Fibroblast of lung (primary cell): ENCODE data around the gene FIP1L1. TPM values are rescaled to one million over a fixed set of nuclear protein-coding genes. Genes with fewer than 3 reads are reported as not detected.

Source experiments
- DNase-seq, 2 donors: peaks; one replicate each; pipeline versions ENCODE4 v3.0.0 to v3.0.0-alpha.2; 2010; ENCODE audit warnings: low read depth in 2 of 2
- H2AFZ ChIP-seq: 2 replicates; pipeline ENCODE4 v1.5.1; 2012; ENCODE audit warnings: low read length, control low read depth, inconsistent platforms
- H3K27ac ChIP-seq: 2 replicates; pipeline ENCODE4 v1.5.1; 2011; ENCODE audit warnings: low read length, control low read depth; ENCODE audit not compliant: insufficient read depth
- H3K27me3 ChIP-seq: 2 replicates; pipeline ENCODE4 v1.5.1; 2011; ENCODE audit warnings: mild to moderate bottlenecking, low read length; ENCODE audit not compliant: control insufficient read depth, insufficient read depth
- H3K36me3 ChIP-seq: 2 replicates; pipeline ENCODE4 v1.5.1; 2011; ENCODE audit warnings: low read length; ENCODE audit not compliant: control insufficient read depth, insufficient read depth
- H3K4me1 ChIP-seq: 2 replicates; pipeline ENCODE4 v1.5.1; 2011; ENCODE audit warnings: low read length; ENCODE audit not compliant: control insufficient read depth, insufficient read depth; ENCODE audit errors: extremely low read depth
- H3K4me2 ChIP-seq: 2 replicates; pipeline ENCODE4 v1.5.1; 2011; ENCODE audit warnings: low read length, control low read depth; ENCODE audit not compliant: insufficient read depth; ENCODE audit errors: extremely low read depth
- H3K4me3 ChIP-seq, 4 experiments: fragments of 200-600 bp in 1 of 4; sonication (generic) in 1 of 4; replicated peaks in 1 of 4; 2 replicates each; pipeline ENCODE4 v1.5.1; 2011 to 2016; ENCODE audit warnings: low read length in 4 of 4, low read depth in 3 of 4, mild to moderate bottlenecking in 3 of 4, control low read depth in 2 of 4, inconsistent platforms in 1 of 4, mixed read lengths in 1 of 4; ENCODE audit not compliant: insufficient read depth in 1 of 4; ENCODE audit errors: control extremely low read depth in 1 of 4
- H3K79me2 ChIP-seq: 2 replicates; pipeline ENCODE4 v1.5.1; 2012; ENCODE audit warnings: mild to moderate bottlenecking, low read length, inconsistent platforms; ENCODE audit not compliant: control insufficient read depth, insufficient read depth
- H3K9ac ChIP-seq: 2 replicates; pipeline ENCODE4 v1.5.1; 2011; ENCODE audit warnings: mild to moderate bottlenecking, low read length, control low read depth; ENCODE audit not compliant: insufficient read depth
- H3K9me3 ChIP-seq: 2 replicates; pipeline ENCODE4 v1.5.1; 2012; ENCODE audit warnings: low read depth, low read length; ENCODE audit not compliant: control insufficient read depth, insufficient read depth
- H4K20me1 ChIP-seq: 2 replicates; pipeline ENCODE4 v1.5.1; 2011; ENCODE audit warnings: low read length; ENCODE audit not compliant: control insufficient read depth, insufficient read depth; ENCODE audit errors: extremely low read depth
- EZH2 ChIP-seq: IDR thresholded peaks from 2 replicates; pipeline ENCODE4 v1.5.1; 2012; ENCODE audit warnings: low read length, control low read depth, mild to moderate bottlenecking; ENCODE audit errors: missing control alignments
- polyA plus RNA-seq, 2 donors: library from polyadenylated mRNA; depleted of rRNA in 1 of 2; stranded (reverse) in 1 of 2; unstranded in 1 of 2; fragments of >200 nt; gene quantifications; 2 replicates each; pipeline ENCODE4 v1.2.1, GENCODE V29; 2011 to 2012; ENCODE audit warnings: missing spikeins in 1 of 2
- total RNA-seq: library from RNA; depleted of rRNA; stranded (reverse); fragments of >200 nt; gene quantifications from 2 replicates; pipeline ENCODE4 v1.2.1, GENCODE V29; 2014
- TF ChIP-seq, protein P1 (sequence below), 2 donors: IDR thresholded peaks in 1 of 2; conservative IDR thresholded peaks in 1 of 2; 1 replicate in 1 of 2; 2 replicates in 1 of 2; pipeline ENCODE4 v1.5.1; 2011 to 2012; ENCODE audit warnings: low read length in 2 of 2, control low read depth in 1 of 2, inconsistent platforms in 1 of 2, low read depth in 1 of 2, mild to moderate bottlenecking in 1 of 2

The FIP1L1 gene
- total and polyA plus RNA-seq, 2 donors (not counting 1 experiment from before 2014, with no cell fraction given) = 22.3 to 98.3 TPM

DNA sequence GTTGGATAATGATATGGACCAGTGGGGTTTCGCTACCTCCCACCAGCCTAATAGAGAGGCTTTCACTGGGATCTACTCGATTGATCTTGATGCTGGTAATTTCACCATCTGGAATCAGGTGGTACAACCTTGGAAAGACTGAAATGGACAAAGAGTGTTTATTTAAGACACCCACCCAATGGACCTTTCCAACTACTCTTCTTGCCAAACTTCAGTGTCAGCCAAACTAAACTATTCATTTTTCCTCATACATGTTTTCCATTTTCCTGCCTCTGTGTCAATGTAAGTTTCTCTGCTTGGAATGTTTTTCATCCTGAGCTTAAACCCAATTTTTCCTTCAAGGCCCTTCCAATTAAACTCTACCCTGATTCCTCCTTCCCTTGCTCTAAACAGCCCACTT lies 121.3 kb downstream of the FIP1L1 start:
- H3K9me3 ChIP-seq = no peaks in the 10 kb centered on the region
- no peak overlapping the region for H3K4me3 ChIP-seq
- no peaks in the 10 kb centered on the region for H3K36me3 ChIP-seq
- H3K27ac ChIP-seq = no peak overlapping the region
- no peak overlapping the region for H3K9ac ChIP-seq
- no peaks in the 10 kb centered on the region for H3K79me2 ChIP-seq
- no peak overlapping the region for H2AFZ ChIP-seq
- no peaks in the 10 kb centered on the region for H4K20me1 ChIP-seq
- no peak for DNase-seq
- H3K4me2 ChIP-seq = no peak overlapping the region
- TF ChIP-seq EZH2 = no peak
- TF ChIP-seq, protein P1, sequence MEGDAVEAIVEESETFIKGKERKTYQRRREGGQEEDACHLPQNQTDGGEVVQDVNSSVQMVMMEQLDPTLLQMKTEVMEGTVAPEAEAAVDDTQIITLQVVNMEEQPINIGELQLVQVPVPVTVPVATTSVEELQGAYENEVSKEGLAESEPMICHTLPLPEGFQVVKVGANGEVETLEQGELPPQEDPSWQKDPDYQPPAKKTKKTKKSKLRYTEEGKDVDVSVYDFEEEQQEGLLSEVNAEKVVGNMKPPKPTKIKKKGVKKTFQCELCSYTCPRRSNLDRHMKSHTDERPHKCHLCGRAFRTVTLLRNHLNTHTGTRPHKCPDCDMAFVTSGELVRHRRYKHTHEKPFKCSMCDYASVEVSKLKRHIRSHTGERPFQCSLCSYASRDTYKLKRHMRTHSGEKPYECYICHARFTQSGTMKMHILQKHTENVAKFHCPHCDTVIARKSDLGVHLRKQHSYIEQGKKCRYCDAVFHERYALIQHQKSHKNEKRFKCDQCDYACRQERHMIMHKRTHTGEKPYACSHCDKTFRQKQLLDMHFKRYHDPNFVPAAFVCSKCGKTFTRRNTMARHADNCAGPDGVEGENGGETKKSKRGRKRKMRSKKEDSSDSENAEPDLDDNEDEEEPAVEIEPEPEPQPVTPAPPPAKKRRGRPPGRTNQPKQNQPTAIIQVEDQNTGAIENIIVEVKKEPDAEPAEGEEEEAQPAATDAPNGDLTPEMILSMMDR (conservative IDR thresholded peaks at IDR 0.05 in 1 of 2, IDR thresholded peaks at IDR 0.05 in 1 of 2; ENCODE audit: low read depth in 1 of 2, low read length in 2 of 2) = no peak
- H3K4me1 ChIP-seq = no peaks in the 10 kb centered on the region
- no peaks in the 10 kb centered on the region for H3K27me3 ChIP-seq

DNA sequence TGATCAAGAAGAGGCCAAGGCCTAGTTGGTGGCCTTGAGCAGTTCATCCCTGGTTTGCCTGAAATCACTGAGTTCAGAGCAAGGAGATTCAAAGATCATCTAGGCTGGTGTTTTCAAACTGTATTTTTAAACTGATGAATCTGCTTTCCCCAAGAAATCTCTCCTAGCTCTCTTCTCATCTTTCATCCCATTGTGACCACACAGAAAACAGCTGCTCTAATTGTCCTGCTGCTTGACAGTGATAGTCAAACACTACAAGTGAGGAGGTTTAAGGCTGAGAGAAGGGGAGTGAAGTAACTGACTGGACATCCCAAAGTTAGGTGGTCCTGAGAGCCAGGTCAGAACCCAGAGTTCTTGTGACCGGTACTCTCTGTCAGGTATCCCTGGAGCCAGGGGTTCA lies 122.3 kb downstream of the FIP1L1 start:
- no peak overlapping the region for H2AFZ ChIP-seq
- no peak for DNase-seq
- TF ChIP-seq EZH2 = no peak
- no peaks in the 10 kb centered on the region for H3K27me3 ChIP-seq
- H3K36me3 ChIP-seq = no peaks in the 10 kb centered on the region
- H3K79me2 ChIP-seq = no peaks in the 10 kb centered on the region
- no peaks in the 10 kb centered on the region for H4K20me1 ChIP-seq
- no peaks in the 10 kb centered on the region for H3K9me3 ChIP-seq
- no peak overlapping the region for H3K4me3 ChIP-seq
- no peak overlapping the region for H3K4me2 ChIP-seq
- no peak overlapping the region for H3K9ac ChIP-seq
- no peak overlapping the region for H3K27ac ChIP-seq
- H3K4me1 ChIP-seq = no peaks in the 10 kb centered on the region

DNA sequence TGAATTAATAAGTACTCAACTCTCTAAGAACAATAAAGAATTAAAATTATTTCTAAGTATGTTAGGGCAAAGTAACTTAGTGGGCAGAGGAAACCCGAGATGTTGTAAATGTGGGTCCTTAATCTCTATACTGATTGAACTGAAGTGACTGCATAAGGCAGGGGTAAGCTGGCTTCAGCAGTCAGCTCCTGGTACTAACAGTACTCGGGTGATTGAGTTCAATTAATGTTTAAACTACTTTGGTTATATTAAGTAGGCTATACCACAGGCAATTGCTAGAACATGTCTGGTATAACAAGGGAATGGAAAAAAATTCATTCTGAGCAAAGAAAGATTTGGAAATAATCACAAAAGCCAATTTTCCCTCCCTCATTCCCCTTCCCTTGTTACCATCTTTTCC lies 123.1 kb downstream of the FIP1L1 start:
- Histone ChIP-seq H3K9me3 (no peaks in the 10 kb centered on the region), H3K4me2 (no peak overlapping the region), H3K4me1 (no peaks in the 10 kb centered on the region), H3K36me3 (no peaks in the 10 kb centered on the region), H4K20me1 (no peaks in the 10 kb centered on the region), H3K9ac (no peak overlapping the region), H3K27me3 (no peaks in the 10 kb centered on the region), H3K4me3 (no peak overlapping the region), H3K79me2 (no peaks in the 10 kb centered on the region), H3K27ac (no peak overlapping the region), H2AFZ (no peak overlapping the region)
- no peak for DNase-seq
- TF ChIP-seq, protein P1 (conservative IDR thresholded peaks at IDR 0.05 in 1 of 2, IDR thresholded peaks at IDR 0.05 in 1 of 2; ENCODE audit: low read depth in 1 of 2, low read length in 2 of 2) = no peak
- no peak for TF ChIP-seq EZH2
